GM13977 (cell line): ENCODE data around the gene GNAI3.
A peak's percentile ranks its signal among the peaks of the same experiment; 100 is the strongest.

ENCODE experiments used
- DNase-seq: peaks from one replicate; pipeline ENCODE4 v3.0.0; 2012; ENCODE audit warnings: low spot score
- CTCF ChIP-seq: IDR thresholded peaks from 2 replicates; pipeline ENCODE4 v1.5.1; 2012; ENCODE audit warnings: mild to moderate bottlenecking, control low read depth; ENCODE audit not compliant: insufficient read depth; ENCODE audit errors: extremely low read depth, missing control alignments
- in situ Hi-C: fragments of 300-500 bp; cut with MboI; formaldehyde crosslinking; loops from one replicate; pipeline ENCODE4 v1.12.0; 2022; ENCODE audit warnings: low sequenced_read_pairs, low pct_unique_long_range_greater_than_20kb, mixed read lengths, inconsistent platforms; ENCODE audit not compliant: unreplicated experiment

Gene GNAI3

DNA sequence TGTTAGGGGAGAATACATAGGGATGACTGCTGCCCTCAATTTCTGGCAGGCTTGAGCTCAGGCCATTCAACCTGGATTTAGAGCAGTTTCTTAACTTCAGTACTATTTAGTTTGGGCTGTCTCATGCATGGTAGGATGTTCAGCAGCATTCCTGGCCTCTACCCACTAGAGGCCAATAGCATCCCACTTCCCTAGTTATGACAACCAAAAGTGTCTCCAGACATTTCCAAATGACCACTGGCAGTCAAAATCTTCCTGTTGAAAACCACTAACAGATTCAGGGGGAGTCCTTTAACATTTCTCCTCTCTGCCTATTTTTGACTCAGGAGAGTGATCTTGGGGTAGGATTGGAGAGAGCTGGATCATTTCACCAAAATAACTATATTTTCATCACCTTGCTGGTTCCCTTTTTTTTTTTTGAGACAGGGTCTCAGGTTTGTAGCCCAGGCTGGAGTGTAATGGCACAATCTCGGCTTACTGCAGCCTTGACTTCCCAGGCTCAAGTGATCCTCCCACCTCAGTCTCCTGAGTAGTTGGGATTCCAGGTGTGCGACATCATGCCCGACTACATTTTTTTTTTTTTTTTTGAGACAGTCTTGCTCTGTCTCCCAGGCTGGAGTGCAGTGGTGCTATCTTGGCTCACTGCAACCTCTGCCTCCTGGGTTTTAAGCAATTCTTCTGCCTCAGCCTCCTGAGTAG lies 62.3 kb downstream of the GNAI3 start:
- in situ Hi-C loops: no loop called here
- DNase-seq: no peak
- no peak for TF ChIP-seq CTCF

DNA sequence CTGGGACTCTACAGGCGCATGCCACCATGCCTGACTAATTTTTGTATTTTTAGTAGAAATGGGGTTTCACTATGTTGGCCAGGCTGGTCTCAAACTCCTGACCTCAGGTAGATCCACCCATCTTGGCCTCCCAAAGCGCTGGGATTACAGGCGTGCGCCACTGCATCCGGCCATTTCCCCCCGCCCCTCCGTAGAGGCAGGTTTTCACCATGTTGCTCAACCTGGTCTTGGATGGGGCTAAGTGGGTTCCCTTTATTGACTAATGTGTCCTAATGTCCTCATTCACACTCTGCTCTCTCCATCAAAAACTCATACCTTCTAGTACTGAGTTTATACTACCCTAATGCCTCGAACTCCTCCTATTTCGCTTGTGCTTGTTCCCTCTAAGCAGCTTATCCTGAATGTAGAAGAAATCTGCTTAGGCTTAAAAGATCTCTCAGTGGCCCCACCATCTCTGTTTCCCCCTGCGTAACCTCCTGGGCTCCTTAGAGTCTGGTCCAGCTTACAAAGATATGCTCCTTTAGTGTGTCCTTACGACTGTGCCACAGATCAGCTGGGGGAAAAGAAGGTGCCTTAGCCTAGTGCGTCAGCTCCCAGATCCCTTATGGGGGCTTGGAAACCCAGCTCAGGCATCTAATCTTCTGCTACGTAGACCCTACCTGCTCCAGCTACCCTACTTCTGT lies 63.0 kb downstream of the GNAI3 start:
- no peak for DNase-seq
- in situ Hi-C loops: no loop called here
- no peak for TF ChIP-seq CTCF

GRCh38 chr1:109613361-109614147 lies 65.1 kb downstream of the GNAI3 start:
- no peak for DNase-seq
- TF ChIP-seq CTCF: no peak
- in situ Hi-C loops: no loop called here

DNA sequence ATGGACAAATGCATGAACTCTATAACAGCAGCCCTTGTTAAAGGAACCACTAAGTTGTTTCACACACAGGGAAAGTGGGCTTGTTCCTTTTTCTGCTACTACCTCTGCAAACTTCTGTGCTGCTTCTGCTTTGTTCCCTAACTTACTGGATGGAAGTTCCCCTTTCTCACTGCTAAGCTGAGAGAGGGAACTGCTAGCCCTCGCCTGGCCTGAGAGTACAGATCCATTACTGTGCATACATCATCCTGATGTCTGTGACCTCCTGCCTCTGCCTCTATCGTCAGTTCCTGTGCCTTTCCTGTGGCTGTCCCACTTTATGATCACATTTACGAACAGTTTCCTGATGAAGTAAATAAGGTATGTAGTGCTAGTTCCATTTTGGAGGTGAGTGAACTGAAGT lies 67.5 kb downstream of the GNAI3 start:
- no peak for TF ChIP-seq CTCF
- DNase-seq: peak; percentile 20
- in situ Hi-C loops: no loop called here

- in situ Hi-C loops: no loop called here
- TF ChIP-seq CTCF: no peak
- no peak for DNase-seq
These were observed 68.0 kb downstream of the GNAI3 start for GRCh38 chr1:109616391-109616790.

DNA sequence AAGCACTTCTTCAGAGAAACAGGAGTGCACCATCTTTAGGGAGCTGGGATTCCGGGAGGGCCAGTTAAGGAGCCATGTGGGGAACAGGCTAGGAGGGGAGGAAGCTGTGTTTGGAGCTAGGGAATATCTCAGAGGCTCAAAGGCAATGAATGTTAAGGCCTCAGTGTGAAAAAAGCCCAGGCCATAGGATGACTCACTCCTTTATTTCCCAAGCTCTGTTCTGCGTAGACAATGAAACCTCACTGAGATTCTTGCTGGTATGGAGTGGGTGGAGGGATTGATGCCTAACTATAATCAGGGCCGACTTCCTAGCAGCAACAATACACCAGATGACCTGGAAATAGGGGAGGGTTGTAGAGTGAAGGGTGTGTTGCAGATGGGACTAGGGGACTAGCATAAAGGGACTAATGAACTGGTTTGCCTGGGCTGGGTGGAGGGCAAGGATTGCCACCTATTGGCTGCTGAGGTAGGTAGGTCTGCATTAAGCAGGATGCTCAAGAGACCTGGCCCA lies 68.9 kb downstream of the GNAI3 start:
- in situ Hi-C loops: no loop called here
- DNase-seq: no peak
- no peak for TF ChIP-seq CTCF
